Suprapubic skin (tissue), 3 donors: Measurements from ENCODE around the gene ADK.

Experiments
- CTCF ChIP-seq, 2 donors: fragments of 200-600 bp in 1 of 2; fragments of 450-650 bp in 1 of 2; sonication (generic) in 1 of 2; IDR thresholded peaks; one replicate each; pipeline ENCODE4 v1.5.1; 2016 to 2019; ENCODE audit warnings: antibody characterized with exemption in 2 of 2, mild to moderate bottlenecking in 1 of 2, moderate library complexity in 1 of 2
- POLR2AphosphoS5 ChIP-seq, 3 donors: sonication (generic); formaldehyde crosslinking; IDR thresholded peaks; one replicate each; pipeline ENCODE4 v1.6.1; 2017; ENCODE audit warnings: antibody characterized with exemption in 3 of 3

- no peak for TF ChIP-seq POLR2AphosphoS5 (IDR thresholded peaks at IDR 0.05)
- no peak for TF ChIP-seq CTCF (IDR thresholded peaks at IDR 0.05)
Observed at GRCh38 chr10:74255214-74255613, 104.2 kb downstream of the ADK start.
